Neural progenitor cell (in vitro differentiated cells): Measurements from ENCODE around the gene DHRS4. TPM values are rescaled to one million over a fixed set of nuclear protein-coding genes. Genes with fewer than 3 reads are reported as not detected.

Source experiments
- DNase-seq: peaks from one replicate; pipeline ENCODE4 v3.0.0-alpha.2; 2016; ENCODE audit warnings: low spot score
- H2AFZ ChIP-seq: fragments of 200-600 bp; sonication (generic); replicated peaks from 2 replicates; pipeline ENCODE4 v1.6.1; 2016; ENCODE audit warnings: antibody characterized with exemption
- H3F3A ChIP-seq: fragments of 200-600 bp; sonication (generic); 2 replicates; pipeline ENCODE4 v1.6.1; 2016; ENCODE audit warnings: antibody characterized with exemption, low read depth
- H3K27ac ChIP-seq: fragments of 200-600 bp; sonication (generic); 2 replicates; pipeline ENCODE4 v1.5.1; 2016; ENCODE audit warnings: mild to moderate bottlenecking
- H3K27me3 ChIP-seq: fragments of 200-600 bp; sonication (generic); 2 replicates; pipeline ENCODE4 v1.6.1; 2016; ENCODE audit warnings: mild to moderate bottlenecking, moderate library complexity
- H3K36me3 ChIP-seq: fragments of 200-600 bp; sonication (generic); 2 replicates; pipeline ENCODE4 v1.5.1; 2016
- H3K4me1 ChIP-seq: fragments of 200-600 bp; sonication (generic); 2 replicates; pipeline ENCODE4 v1.6.1; 2016; ENCODE audit warnings: mixed run types
- H3K4me2 ChIP-seq: fragments of 200-600 bp; sonication (generic); 2 replicates; pipeline ENCODE4 v1.6.1; 2016
- H3K4me3 ChIP-seq: fragments of 200-600 bp; sonication (generic); 2 replicates; pipeline ENCODE4 v1.5.1; 2016
- H3K79me2 ChIP-seq: fragments of 200-600 bp; sonication (generic); 2 replicates; pipeline ENCODE4 v1.6.1; 2016; ENCODE audit warnings: low read depth
- H3K9ac ChIP-seq: fragments of 200-600 bp; sonication (generic); 2 replicates; pipeline ENCODE4 v1.6.1; 2016
- H3K9me3 ChIP-seq: fragments of 200-600 bp; sonication (generic); 2 replicates; pipeline ENCODE4 v1.5.1; 2016; ENCODE audit warnings: low read depth
- H4K20me1 ChIP-seq: fragments of 200-600 bp; sonication (generic); 2 replicates; pipeline ENCODE4 v1.6.1; 2016; ENCODE audit warnings: low read depth
- H3K27ac Mint-ChIP-seq: 3 replicates; pipeline ENCODE4 v1.8.0; 2021; ENCODE audit warnings: mixed read lengths
- H3K27me3 Mint-ChIP-seq: 2 replicates; pipeline ENCODE4 v1.8.0; 2022; ENCODE audit warnings: low read depth, mild to moderate bottlenecking, inconsistent platforms, moderate library complexity, mixed read lengths; ENCODE audit not compliant: insufficient read depth
- H3K36me3 Mint-ChIP-seq: 3 replicates; pipeline ENCODE4 v1.8.0; 2021; ENCODE audit warnings: mixed read lengths
- H3K4me1 Mint-ChIP-seq: 3 replicates; pipeline ENCODE4 v1.8.0; 2021; ENCODE audit warnings: mixed read lengths
- H3K4me3 Mint-ChIP-seq: 3 replicates; pipeline ENCODE4 v1.8.0; 2021; ENCODE audit warnings: mild to moderate bottlenecking, moderate library complexity, mixed read lengths
- H3K9me3 Mint-ChIP-seq: 3 replicates; pipeline ENCODE4 v1.8.0; 2020; ENCODE audit warnings: mixed read lengths
- EZH2 ChIP-seq: fragments of 200-600 bp; sonication (generic); IDR thresholded peaks from 2 replicates; pipeline ENCODE4 v1.6.1; 2017; ENCODE audit warnings: antibody characterized with exemption, mild to moderate bottlenecking, moderate library complexity
- EZH2phosphoT487 ChIP-seq: fragments of 200-600 bp; sonication (generic); IDR thresholded peaks from 2 replicates; pipeline ENCODE4 v1.6.1; 2017; ENCODE audit warnings: antibody characterized with exemption
- total RNA-seq: library from RNA; depleted of rRNA; stranded (reverse); fragments of >200 nt; gene quantifications from 2 replicates; pipeline ENCODE4 v1.2.3, GENCODE V29; 2015; ENCODE audit warnings: low replicate concordance
- TF ChIP-seq, protein P1 (sequence below): fragments of 200-600 bp; sonication (generic); IDR thresholded peaks from 2 replicates; pipeline ENCODE4 v1.5.1; 2017; ENCODE audit warnings: antibody characterized with exemption, mild to moderate bottlenecking

DHRS4 gene
- total RNA-seq, 1 donor from 2014 or later: 18.6 TPM

DNA sequence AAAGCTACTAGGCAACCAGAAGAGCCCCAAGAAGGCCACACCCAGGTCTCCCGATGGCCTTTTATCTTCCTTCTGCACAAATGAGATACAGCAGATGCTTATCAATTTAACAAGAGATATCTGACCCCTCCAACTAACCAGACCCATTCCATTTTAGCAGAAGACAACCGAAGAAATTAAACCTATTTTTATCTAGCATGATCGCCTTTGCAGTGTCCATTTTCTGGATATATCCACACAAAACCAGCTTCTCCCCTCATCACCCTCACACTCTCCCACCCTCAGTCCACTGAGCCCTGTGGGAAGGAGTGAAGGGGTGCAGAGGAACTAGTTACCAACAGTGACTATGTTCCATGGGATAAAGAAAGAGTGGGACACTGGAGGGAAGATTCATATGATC, 20.9 kb upstream of the DHRS4 start:
- Mint-ChIP-seq H3K27me3 (no peaks in the 10 kb centered on the region), H3K9me3 (no peaks in the 10 kb centered on the region), H3K27ac (no peak overlapping the region), H3K4me1 (no peaks in the 10 kb centered on the region), H3K4me3 (no peak overlapping the region), H3K36me3 (no peaks in the 10 kb centered on the region)
- H3K79me2 ChIP-seq: no peaks in the 10 kb centered on the region
- no peaks in the 10 kb centered on the region for H3K9me3 ChIP-seq
- no peak overlapping the region for H3K4me3 ChIP-seq
- H3K27ac ChIP-seq: no peak overlapping the region
- no peak for DNase-seq
- no peak overlapping the region for H2AFZ ChIP-seq
- no peaks in the 10 kb centered on the region for H3K4me1 ChIP-seq
- H3K4me2 ChIP-seq: no peak overlapping the region
- no peaks in the 10 kb centered on the region for H3K27me3 ChIP-seq
- no peaks in the 10 kb centered on the region for H3F3A ChIP-seq
- TF ChIP-seq EZH2 (no peak), EZH2phosphoT487 (no peak)
- TF ChIP-seq, protein P1, sequence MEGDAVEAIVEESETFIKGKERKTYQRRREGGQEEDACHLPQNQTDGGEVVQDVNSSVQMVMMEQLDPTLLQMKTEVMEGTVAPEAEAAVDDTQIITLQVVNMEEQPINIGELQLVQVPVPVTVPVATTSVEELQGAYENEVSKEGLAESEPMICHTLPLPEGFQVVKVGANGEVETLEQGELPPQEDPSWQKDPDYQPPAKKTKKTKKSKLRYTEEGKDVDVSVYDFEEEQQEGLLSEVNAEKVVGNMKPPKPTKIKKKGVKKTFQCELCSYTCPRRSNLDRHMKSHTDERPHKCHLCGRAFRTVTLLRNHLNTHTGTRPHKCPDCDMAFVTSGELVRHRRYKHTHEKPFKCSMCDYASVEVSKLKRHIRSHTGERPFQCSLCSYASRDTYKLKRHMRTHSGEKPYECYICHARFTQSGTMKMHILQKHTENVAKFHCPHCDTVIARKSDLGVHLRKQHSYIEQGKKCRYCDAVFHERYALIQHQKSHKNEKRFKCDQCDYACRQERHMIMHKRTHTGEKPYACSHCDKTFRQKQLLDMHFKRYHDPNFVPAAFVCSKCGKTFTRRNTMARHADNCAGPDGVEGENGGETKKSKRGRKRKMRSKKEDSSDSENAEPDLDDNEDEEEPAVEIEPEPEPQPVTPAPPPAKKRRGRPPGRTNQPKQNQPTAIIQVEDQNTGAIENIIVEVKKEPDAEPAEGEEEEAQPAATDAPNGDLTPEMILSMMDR: no peak
- no peak overlapping the region for H3K9ac ChIP-seq
- H3K36me3 ChIP-seq: no peaks in the 10 kb centered on the region
- H4K20me1 ChIP-seq: no peaks in the 10 kb centered on the region

DNA sequence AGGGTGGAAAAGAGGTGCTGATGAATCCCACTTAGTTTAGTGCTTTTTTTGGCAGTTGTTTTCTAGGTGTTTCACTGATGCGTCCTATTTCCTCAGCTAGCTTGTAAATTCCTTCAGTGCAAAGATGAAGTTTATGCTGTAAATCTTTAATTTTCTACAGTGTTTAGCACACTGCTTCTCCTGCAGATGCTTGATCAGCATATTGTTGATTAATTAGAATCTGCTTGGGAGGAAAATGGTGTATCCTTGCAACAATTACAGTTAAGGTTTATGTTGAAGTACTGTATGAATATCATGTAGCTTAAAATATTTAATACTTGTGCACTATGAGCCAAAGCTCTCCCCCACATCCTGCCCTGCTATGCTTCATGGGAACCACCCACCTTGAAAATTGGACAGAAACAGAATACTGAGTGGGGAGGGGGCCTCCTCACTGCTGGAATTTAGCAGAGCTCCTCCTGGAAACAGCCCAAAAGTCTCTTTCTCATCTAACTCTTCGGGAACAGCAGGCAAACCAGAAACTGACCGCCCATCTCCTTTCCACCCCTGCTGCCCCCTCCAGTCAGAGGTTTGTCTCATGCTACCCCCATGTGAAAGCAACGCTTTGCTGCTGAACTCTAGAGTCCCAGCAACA, 20.3 kb upstream of the DHRS4 start:
- no peaks in the 10 kb centered on the region for H3K9me3 Mint-ChIP-seq
- no peak overlapping the region for H3K27ac Mint-ChIP-seq
- DNase-seq: no peak
- Histone ChIP-seq H4K20me1 (no peaks in the 10 kb centered on the region), H3K9ac (no peak overlapping the region), H3K27me3 (no peaks in the 10 kb centered on the region), H3K4me2 (no peak overlapping the region), H3K9me3 (no peaks in the 10 kb centered on the region), H3K79me2 (no peaks in the 10 kb centered on the region), H3K27ac (no peak overlapping the region), H2AFZ (no peak overlapping the region), H3K36me3 (no peaks in the 10 kb centered on the region), H3K4me3 (no peak overlapping the region), H3K4me1 (no peaks in the 10 kb centered on the region), H3F3A (no peaks in the 10 kb centered on the region)
- no peaks in the 10 kb centered on the region for H3K36me3 Mint-ChIP-seq
- TF ChIP-seq EZH2phosphoT487 (no peak), EZH2 (no peak)
- TF ChIP-seq, protein P1: no peak
- no peaks in the 10 kb centered on the region for H3K27me3 Mint-ChIP-seq
- no peaks in the 10 kb centered on the region for H3K4me1 Mint-ChIP-seq
- no peak overlapping the region for H3K4me3 Mint-ChIP-seq

DNA sequence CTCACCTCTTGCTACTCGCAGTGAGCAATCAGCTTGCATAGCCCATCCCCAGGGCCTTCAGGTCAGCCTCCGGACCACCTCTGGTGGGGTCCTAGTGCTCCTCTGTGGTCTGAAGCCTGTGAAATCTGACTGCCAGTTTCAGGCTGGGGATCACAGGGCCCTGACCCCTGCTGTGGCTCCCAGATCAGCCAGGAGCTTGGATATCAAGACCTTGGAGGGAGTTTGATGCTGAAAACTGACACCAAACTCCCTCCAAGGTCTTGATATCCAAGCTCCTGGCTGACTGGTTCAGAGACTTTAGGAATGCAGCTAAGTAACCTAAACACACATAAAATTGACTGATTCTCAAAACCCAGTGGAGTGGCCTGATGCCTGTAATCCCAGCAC, 19.8 kb upstream of the DHRS4 start:
- Mint-ChIP-seq H3K9me3 (no peaks in the 10 kb centered on the region), H3K27me3 (no peaks in the 10 kb centered on the region), H3K4me1 (no peaks in the 10 kb centered on the region), H3K27ac (no peak overlapping the region), H3K36me3 (no peaks in the 10 kb centered on the region), H3K4me3 (no peak overlapping the region)
- peak; percentile 2 for DNase-seq
- Histone ChIP-seq H4K20me1 (no peaks in the 10 kb centered on the region), H3K4me2 (no peak overlapping the region), H2AFZ (no peak overlapping the region), H3K36me3 (no peaks in the 10 kb centered on the region), H3K4me3 (no peak overlapping the region), H3K27me3 (no peaks in the 10 kb centered on the region), H3K9me3 (no peaks in the 10 kb centered on the region), H3K79me2 (no peaks in the 10 kb centered on the region), H3K4me1 (no peaks in the 10 kb centered on the region), H3K27ac (no peak overlapping the region), H3F3A (no peaks in the 10 kb centered on the region), H3K9ac (no peak overlapping the region)
- TF ChIP-seq, protein P1: no peak
- TF ChIP-seq EZH2: no peak
- no peak for TF ChIP-seq EZH2phosphoT487
